Mesothelial cell of epicardium (in vitro differentiated cells): ENCODE measurements around the gene COL27A1. TPM values are rescaled to one million over a fixed set of nuclear protein-coding genes. Genes with fewer than 3 reads are reported as not detected.

Experiments used
- DNase-seq, 2 experiments: peaks; one replicate each; pipeline ENCODE4 v3.0.0; 2021; ENCODE audit warnings: low spot score in 2 of 2; ENCODE audit not compliant: unreplicated experiment in 2 of 2
- H3K27ac Mint-ChIP-seq: 2 replicates; pipeline ENCODE4 v1.8.0; 2021; ENCODE audit warnings: mixed read lengths
- H3K27me3 Mint-ChIP-seq: 2 replicates; pipeline ENCODE4 v1.8.0; 2021; ENCODE audit warnings: low read depth, mixed read lengths
- H3K36me3 Mint-ChIP-seq: 2 replicates; pipeline ENCODE4 v1.8.0; 2021; ENCODE audit warnings: mixed read lengths
- H3K4me1 Mint-ChIP-seq: 2 replicates; pipeline ENCODE4 v1.8.0; 2021; ENCODE audit warnings: mixed read lengths
- H3K4me3 Mint-ChIP-seq: 2 replicates; pipeline ENCODE4 v1.8.0; 2021; ENCODE audit warnings: mild to moderate bottlenecking, moderate library complexity, mixed read lengths
- H3K9me3 Mint-ChIP-seq: 2 replicates; pipeline ENCODE4 v1.8.0; 2021; ENCODE audit warnings: mixed read lengths
- total RNA-seq: library from RNA; stranded (reverse); gene quantifications from 3 replicates; pipeline ENCODE4 v1.2.1, GENCODE V29; 2021
- TF ChIP-seq, protein P1 (sequence below): fragments of 200-600 bp; sonication (generic); IDR thresholded peaks from one replicate; pipeline ENCODE4 v1.5.0; 2021; ENCODE audit warnings: antibody characterized with exemption; ENCODE audit not compliant: unreplicated experiment

COL27A1 gene
- total RNA-seq, 1 donor from 2014 or later, result 138 TPM

DNA sequence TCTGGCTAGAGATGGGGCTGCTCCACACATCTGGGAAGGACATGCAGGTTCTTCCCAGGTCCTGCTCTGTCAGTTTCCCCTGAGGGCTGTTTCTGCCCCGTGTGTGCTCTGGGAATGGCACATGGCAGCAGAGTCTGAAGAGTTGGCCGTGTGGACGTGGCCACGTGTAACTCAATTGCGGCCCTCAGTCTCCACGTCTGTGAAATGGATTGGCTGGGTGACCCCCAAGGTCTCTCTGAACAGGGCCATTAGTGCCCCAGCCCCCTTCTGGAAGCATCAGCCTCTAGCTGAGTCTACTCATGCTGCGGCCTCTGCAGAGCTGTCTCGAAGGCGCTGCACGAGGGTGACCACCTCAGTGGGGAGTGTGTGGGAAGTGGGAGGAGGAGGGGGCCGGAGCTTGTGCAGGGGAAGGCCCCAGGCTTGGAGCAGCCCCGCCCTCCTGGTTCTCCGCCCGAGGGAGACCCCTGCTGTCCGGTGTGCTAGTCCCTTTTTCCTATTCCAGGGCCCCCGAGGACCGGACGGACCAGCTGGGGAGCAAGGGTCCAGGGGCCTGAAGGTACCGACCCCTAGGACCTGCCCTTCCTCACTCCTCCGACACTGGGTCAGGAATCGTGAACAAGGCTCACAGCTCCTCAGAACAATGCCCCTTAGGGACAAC lies 108.6 kb downstream of the COL27A1 start:
- Mint-ChIP-seq H3K4me1 (peaks cover 9% of the 10 kb centered on the region), H3K27ac (no peak overlapping the region), H3K36me3 (peaks cover 6% of the 10 kb centered on the region), H3K4me3 (no peak overlapping the region), H3K9me3 (no peaks in the 10 kb centered on the region), H3K27me3 (no peaks in the 10 kb centered on the region)
- TF ChIP-seq, protein P1, sequence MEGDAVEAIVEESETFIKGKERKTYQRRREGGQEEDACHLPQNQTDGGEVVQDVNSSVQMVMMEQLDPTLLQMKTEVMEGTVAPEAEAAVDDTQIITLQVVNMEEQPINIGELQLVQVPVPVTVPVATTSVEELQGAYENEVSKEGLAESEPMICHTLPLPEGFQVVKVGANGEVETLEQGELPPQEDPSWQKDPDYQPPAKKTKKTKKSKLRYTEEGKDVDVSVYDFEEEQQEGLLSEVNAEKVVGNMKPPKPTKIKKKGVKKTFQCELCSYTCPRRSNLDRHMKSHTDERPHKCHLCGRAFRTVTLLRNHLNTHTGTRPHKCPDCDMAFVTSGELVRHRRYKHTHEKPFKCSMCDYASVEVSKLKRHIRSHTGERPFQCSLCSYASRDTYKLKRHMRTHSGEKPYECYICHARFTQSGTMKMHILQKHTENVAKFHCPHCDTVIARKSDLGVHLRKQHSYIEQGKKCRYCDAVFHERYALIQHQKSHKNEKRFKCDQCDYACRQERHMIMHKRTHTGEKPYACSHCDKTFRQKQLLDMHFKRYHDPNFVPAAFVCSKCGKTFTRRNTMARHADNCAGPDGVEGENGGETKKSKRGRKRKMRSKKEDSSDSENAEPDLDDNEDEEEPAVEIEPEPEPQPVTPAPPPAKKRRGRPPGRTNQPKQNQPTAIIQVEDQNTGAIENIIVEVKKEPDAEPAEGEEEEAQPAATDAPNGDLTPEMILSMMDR, result no peak
- DNase-seq, result peak in 1 of 2 experiments; percentile 62

DNA sequence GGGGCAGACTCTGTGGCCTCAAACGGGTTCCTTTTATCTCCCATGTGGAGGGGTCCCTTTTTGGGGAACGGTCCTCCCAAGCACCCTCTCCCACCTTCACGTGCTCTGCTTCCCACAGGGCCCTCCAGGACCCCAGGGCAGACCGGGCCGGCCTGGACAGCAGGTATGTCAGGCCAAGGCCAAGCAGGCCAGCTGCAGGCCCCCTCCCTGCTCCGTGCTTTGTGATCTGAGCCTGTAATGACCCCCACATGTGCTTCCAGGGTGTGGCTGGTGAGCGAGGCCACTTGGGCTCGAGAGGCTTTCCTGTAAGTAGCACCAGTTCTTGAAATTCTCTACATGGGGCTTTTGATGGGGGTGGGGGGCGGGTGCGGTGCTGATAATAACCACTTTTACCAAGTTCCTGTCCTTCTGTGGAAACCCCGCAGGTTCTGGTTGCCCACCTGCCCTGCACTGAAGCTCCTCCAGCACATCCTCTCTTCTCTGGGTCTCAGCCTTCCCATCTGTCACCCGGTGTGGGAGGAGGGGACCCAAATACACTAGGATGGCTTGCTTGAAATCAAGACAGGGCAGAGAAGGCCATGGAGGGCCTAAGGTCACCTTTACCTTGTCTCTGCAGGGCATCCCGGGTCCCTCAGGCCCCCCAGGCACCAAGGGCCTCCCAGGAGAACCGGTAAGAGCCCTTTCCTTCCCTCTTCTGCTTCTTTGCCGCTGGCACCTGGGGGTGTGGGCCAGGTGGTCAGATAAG lies 109.6 kb downstream of the COL27A1 start:
- DNase-seq, result no peak
- no peak overlapping the region for H3K27ac Mint-ChIP-seq

DNA sequence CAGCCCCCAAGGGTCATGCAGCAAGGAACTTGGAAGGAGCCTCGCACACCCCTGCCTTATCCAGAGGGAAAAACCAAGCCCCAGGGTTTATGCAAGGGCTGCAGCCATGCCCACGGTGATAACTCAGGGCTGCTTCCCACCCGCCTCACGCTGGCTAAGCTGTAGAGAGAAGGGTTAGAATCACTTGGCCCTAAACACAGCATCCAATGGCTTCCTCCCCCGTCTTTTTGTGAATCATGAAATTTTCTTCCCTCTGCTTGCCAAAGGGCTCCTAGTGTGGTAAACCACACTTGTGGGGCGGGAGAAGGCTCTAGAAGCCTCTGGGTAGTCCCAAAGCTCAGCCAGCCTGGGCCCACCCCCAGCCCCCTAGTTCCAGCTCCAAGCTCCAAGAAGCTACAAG lies 111.6 kb downstream of the COL27A1 start:
- H3K27ac Mint-ChIP-seq, result no peak overlapping the region
- TF ChIP-seq, protein P1, result no peak
- H3K4me3 Mint-ChIP-seq, result no peak overlapping the region
- H3K27me3 Mint-ChIP-seq, result no peaks in the 10 kb centered on the region
- peaks cover 6% of the 10 kb centered on the region for H3K36me3 Mint-ChIP-seq
- no peak for DNase-seq
- no peaks in the 10 kb centered on the region for H3K4me1 Mint-ChIP-seq
- H3K9me3 Mint-ChIP-seq, result no peaks in the 10 kb centered on the region

More for the DNA sequence above, 109.6 kb downstream of the COL27A1 start:
- Mint-ChIP-seq H3K36me3 (peaks cover 4% of the 10 kb centered on the region), H3K27me3 (no peaks in the 10 kb centered on the region), H3K4me1 (peaks cover 5% of the 10 kb centered on the region), H3K4me3 (no peak overlapping the region), H3K9me3 (no peaks in the 10 kb centered on the region)
- TF ChIP-seq, protein P1, result no peak

DNA sequence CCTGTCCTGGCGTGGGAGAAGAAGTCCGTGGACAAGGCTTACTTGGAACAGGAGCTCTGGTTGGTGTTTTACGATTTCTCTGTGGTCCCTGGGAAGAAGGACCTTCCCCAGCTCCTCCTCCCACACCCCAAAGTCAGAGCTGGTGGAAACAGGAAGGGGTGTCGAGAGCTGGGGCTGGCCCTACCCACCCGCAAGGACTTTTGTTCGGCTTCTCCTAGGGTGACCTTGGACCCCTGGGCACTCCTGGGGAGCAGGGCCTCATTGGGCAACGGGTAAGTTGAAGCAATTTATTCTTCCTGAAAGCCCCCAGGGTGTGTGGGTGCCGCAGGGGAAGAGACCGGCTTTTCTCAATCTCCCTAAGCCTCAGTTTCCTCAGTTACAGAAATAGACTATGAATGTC lies 113.7 kb downstream of the COL27A1 start:
- H3K4me3 Mint-ChIP-seq, result no peak overlapping the region

DNA sequence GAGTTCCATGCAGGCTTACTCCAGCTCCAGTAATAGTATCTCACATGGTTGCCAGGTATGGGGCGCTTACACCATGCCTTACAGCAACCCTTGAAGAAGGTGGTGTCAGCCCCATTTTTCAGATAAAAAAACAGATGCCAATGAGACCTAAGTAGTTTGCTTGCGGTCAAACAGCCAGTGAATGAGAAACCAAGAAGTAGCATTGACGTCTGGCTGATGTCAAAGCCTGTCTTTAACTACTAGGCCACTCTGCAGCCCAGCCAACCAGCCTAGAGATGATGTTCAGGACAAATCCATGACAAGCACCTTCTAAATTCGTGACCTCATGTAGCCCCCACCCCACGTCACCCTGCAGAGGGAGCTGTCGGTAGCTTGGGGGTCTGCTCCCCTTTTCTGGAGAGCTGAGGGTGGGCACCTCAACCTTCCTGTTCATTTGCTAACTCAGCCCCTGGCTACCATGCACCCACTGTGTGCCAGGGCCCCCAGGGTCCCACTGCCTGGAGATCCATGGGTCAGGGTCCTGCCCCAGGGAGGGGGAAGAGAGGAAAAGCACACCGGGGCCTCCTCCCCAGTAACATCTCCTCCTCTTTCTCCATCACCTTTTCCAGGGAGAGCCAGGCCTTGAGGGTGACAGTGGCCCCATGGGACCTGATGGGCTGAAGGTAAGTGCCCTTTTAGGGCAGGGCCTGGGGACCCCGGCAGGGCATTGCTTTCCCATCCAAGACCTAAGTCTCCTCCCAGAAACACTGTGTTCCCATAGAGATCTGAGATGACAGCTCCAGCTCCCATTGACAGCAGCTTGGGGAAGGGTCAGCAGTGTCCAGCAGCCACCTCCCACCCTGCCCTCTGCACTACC lies 115.0 kb downstream of the COL27A1 start:
- no peaks in the 10 kb centered on the region for H3K27me3 Mint-ChIP-seq
- no peak for DNase-seq
- TF ChIP-seq, protein P1, result no peak
- no peak overlapping the region for H3K4me3 Mint-ChIP-seq
- no peaks in the 10 kb centered on the region for H3K9me3 Mint-ChIP-seq
- H3K4me1 Mint-ChIP-seq, result no peaks in the 10 kb centered on the region
- H3K36me3 Mint-ChIP-seq, result peaks cover 12% of the 10 kb centered on the region
- no peak overlapping the region for H3K27ac Mint-ChIP-seq

More for the DNA sequence above, 113.7 kb downstream of the COL27A1 start:
- H3K9me3 Mint-ChIP-seq, result no peaks in the 10 kb centered on the region
- TF ChIP-seq, protein P1, result no peak
- no peaks in the 10 kb centered on the region for H3K27me3 Mint-ChIP-seq
- H3K4me1 Mint-ChIP-seq, result no peaks in the 10 kb centered on the region
- H3K36me3 Mint-ChIP-seq, result peaks cover 9% of the 10 kb centered on the region
- H3K27ac Mint-ChIP-seq, result no peak overlapping the region
- DNase-seq, result no peak
